Mesothelial cell of epicardium (in vitro differentiated cells): Measurements from ENCODE around the gene ADCYAP1. TPM values are rescaled to one million over a fixed set of nuclear protein-coding genes. Genes with fewer than 3 reads are reported as not detected.

Experiments used
- DNase-seq, 2 experiments: peaks; one replicate each; pipeline ENCODE4 v3.0.0; 2021; ENCODE audit warnings: low spot score in 2 of 2; ENCODE audit not compliant: unreplicated experiment in 2 of 2
- H3K27ac Mint-ChIP-seq: 2 replicates; pipeline ENCODE4 v1.8.0; 2021; ENCODE audit warnings: mixed read lengths
- H3K27me3 Mint-ChIP-seq: 2 replicates; pipeline ENCODE4 v1.8.0; 2021; ENCODE audit warnings: low read depth, mixed read lengths
- H3K36me3 Mint-ChIP-seq: 2 replicates; pipeline ENCODE4 v1.8.0; 2021; ENCODE audit warnings: mixed read lengths
- H3K4me1 Mint-ChIP-seq: 2 replicates; pipeline ENCODE4 v1.8.0; 2021; ENCODE audit warnings: mixed read lengths
- H3K4me3 Mint-ChIP-seq: 2 replicates; pipeline ENCODE4 v1.8.0; 2021; ENCODE audit warnings: mild to moderate bottlenecking, moderate library complexity, mixed read lengths
- H3K9me3 Mint-ChIP-seq: 2 replicates; pipeline ENCODE4 v1.8.0; 2021; ENCODE audit warnings: mixed read lengths
- total RNA-seq: library from RNA; stranded (reverse); gene quantifications from 3 replicates; pipeline ENCODE4 v1.2.1, GENCODE V29; 2021
- TF ChIP-seq, protein P1 (sequence below): fragments of 200-600 bp; sonication (generic); IDR thresholded peaks from one replicate; pipeline ENCODE4 v1.5.0; 2021; ENCODE audit warnings: antibody characterized with exemption; ENCODE audit not compliant: unreplicated experiment

Gene ADCYAP1
- total RNA-seq, 1 donor from 2014 or later = 0.72 TPM

DNA sequence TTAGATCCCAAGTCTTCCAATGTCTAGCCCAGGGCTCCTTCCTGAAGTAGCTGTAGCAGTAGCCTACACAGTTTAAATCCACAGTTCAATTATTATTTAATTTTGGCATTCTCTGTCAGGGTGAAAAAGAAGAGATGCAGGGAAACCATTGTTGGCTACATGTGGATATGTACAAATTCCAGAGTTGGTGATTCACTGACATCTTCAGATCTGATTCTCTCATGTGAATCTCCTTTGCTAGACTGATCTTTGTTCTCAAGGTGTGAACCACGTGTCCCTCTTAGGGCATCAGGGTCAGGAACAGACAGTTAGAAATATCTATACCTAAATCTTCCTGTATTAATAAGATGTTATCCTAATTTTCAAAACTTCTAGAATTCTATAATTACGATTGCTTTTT is 36.7 kb downstream of the ADCYAP1 start:
- no peak for DNase-seq
- Mint-ChIP-seq H3K27ac (no peak overlapping the region), H3K4me3 (no peak overlapping the region), H3K4me1 (no peaks in the 10 kb centered on the region), H3K36me3 (no peaks in the 10 kb centered on the region), H3K9me3 (no peaks in the 10 kb centered on the region), H3K27me3 (no peaks in the 10 kb centered on the region)
- TF ChIP-seq, protein P1, sequence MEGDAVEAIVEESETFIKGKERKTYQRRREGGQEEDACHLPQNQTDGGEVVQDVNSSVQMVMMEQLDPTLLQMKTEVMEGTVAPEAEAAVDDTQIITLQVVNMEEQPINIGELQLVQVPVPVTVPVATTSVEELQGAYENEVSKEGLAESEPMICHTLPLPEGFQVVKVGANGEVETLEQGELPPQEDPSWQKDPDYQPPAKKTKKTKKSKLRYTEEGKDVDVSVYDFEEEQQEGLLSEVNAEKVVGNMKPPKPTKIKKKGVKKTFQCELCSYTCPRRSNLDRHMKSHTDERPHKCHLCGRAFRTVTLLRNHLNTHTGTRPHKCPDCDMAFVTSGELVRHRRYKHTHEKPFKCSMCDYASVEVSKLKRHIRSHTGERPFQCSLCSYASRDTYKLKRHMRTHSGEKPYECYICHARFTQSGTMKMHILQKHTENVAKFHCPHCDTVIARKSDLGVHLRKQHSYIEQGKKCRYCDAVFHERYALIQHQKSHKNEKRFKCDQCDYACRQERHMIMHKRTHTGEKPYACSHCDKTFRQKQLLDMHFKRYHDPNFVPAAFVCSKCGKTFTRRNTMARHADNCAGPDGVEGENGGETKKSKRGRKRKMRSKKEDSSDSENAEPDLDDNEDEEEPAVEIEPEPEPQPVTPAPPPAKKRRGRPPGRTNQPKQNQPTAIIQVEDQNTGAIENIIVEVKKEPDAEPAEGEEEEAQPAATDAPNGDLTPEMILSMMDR = no peak

DNA sequence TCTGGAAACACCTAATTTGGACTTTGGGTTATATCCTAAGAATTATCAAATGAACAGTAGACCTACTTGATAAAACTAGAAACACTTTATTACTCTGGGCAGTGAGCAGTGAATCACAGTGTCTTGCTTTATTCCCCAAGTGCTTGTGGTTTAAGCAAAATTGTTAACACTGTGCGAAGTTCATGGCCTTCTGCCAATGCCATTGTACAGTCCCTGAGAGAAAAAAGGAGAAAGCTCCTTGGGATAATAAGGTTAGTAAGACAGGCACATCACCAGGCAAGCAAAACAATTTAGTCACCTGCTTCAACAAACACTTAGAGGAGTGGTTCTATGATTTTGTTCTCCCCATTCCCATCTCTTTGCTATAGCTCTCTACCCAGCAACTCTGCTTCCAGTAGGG is 39.8 kb downstream of the ADCYAP1 start:
- TF ChIP-seq, protein P1 = no peak
- H3K27ac Mint-ChIP-seq = no peak overlapping the region
- H3K4me1 Mint-ChIP-seq = no peaks in the 10 kb centered on the region
- DNase-seq = no peak
- no peaks in the 10 kb centered on the region for H3K27me3 Mint-ChIP-seq
- H3K9me3 Mint-ChIP-seq = no peaks in the 10 kb centered on the region
- no peaks in the 10 kb centered on the region for H3K36me3 Mint-ChIP-seq
- H3K4me3 Mint-ChIP-seq = no peak overlapping the region

- Mint-ChIP-seq H3K4me1 (no peaks in the 10 kb centered on the region), H3K27ac (no peak overlapping the region), H3K36me3 (no peaks in the 10 kb centered on the region), H3K27me3 (no peaks in the 10 kb centered on the region), H3K4me3 (no peak overlapping the region), H3K9me3 (no peaks in the 10 kb centered on the region)
- DNase-seq = no peak
- TF ChIP-seq, protein P1 = no peak
Measured at GRCh38 chr18:949724-950631, 45.3 kb downstream of the ADCYAP1 start.

GRCh38 chr18:950882-951495 is 46.3 kb downstream of the ADCYAP1 start:
- Mint-ChIP-seq H3K9me3 (no peaks in the 10 kb centered on the region), H3K4me1 (no peaks in the 10 kb centered on the region), H3K36me3 (no peaks in the 10 kb centered on the region), H3K27ac (no peak overlapping the region), H3K4me3 (no peak overlapping the region), H3K27me3 (peaks cover 4% of the 10 kb centered on the region)
- no peak for DNase-seq
- TF ChIP-seq, protein P1 = no peak

- TF ChIP-seq, protein P1 = no peak
- no peaks in the 10 kb centered on the region for H3K9me3 Mint-ChIP-seq
- H3K27ac Mint-ChIP-seq = no peak overlapping the region
- H3K4me1 Mint-ChIP-seq = no peaks in the 10 kb centered on the region
- H3K36me3 Mint-ChIP-seq = no peaks in the 10 kb centered on the region
- no peak for DNase-seq
- peaks cover 4% of the 10 kb centered on the region for H3K27me3 Mint-ChIP-seq
- H3K4me3 Mint-ChIP-seq = no peak overlapping the region
Measured at GRCh38 chr18:955384-956066, 50.9 kb downstream of the ADCYAP1 start.
